Effector memory CD8-positive, alpha-beta T cell (primary cell): ENCODE data around the gene TEX52.
A peak's percentile ranks its signal among the peaks of the same experiment; 100 is the strongest.

Source experiments
- ATAC-seq: fragments of 150-1000 bp; cut with Tn5 transposase; replicated peaks from 2 replicates; pipeline ENCODE4 v1.10.0; 2021; ENCODE audit warnings: mild to moderate bottlenecking, moderate library complexity
- DNase-seq, 3 experiments: peaks; one replicate each; pipeline ENCODE4 v3.0.0; 2021
- H3K27ac Mint-ChIP-seq, 2 donors: one replicate each; pipeline ENCODE4 v1.8.0; 2022; ENCODE audit warnings: mild to moderate bottlenecking in 2 of 2, mixed read lengths in 2 of 2, moderate library complexity in 2 of 2
- H3K27me3 Mint-ChIP-seq, 2 donors: one replicate each; pipeline ENCODE4 v1.8.0; 2022; ENCODE audit warnings: mixed read lengths in 2 of 2
- H3K36me3 Mint-ChIP-seq: one replicate; pipeline ENCODE4 v1.8.0; 2022; ENCODE audit warnings: mild to moderate bottlenecking, moderate library complexity, mixed read lengths; ENCODE audit not compliant: insufficient read depth
- H3K4me1 Mint-ChIP-seq, 2 donors: one replicate each; pipeline ENCODE4 v1.8.0; 2022; ENCODE audit warnings: low read depth in 2 of 2, mixed read lengths in 2 of 2
- H3K4me3 Mint-ChIP-seq, 2 donors: one replicate each; pipeline ENCODE4 v1.8.0; 2022; ENCODE audit warnings: mild to moderate bottlenecking in 2 of 2, mixed read lengths in 2 of 2, moderate library complexity in 2 of 2
- H3K9me3 Mint-ChIP-seq, 2 donors: one replicate each; pipeline ENCODE4 v1.8.0; 2022; ENCODE audit warnings: mixed read lengths in 2 of 2
- total RNA-seq, 9 experiments: gene quantifications; one replicate each; lab custom pipeline; 2026; lab: John Stamatoyannopoulos, UW

Gene TEX52
- total RNA-seq = 0 to 0.13 (median 0) reads per million in 9 experiments

- DNase-seq (no peak), ATAC-seq (no peak)
- H3K4me1 Mint-ChIP-seq = no peaks in the 10 kb centered on the region
- H3K27me3 Mint-ChIP-seq = no peaks in the 10 kb centered on the region
- H3K27ac Mint-ChIP-seq = peak within 1 kb of the TSS; percentile 52 to 76
- H3K9me3 Mint-ChIP-seq = no peaks in the 10 kb centered on the region
- no peak within 1 kb of the TSS for H3K4me3 Mint-ChIP-seq
- peaks cover 2% of the 10 kb centered on the region for H3K36me3 Mint-ChIP-seq
These were observed at the start of gene TEX52 for GRCh38 chr12:2857021-2857431. Gene TEX52, minus strand, starts transcription at chr12:2857039. Its CDS starts 13 bp downstream, at chr12:2857026.

GRCh38 chr12:2904260-2904659 lies 47.4 kb upstream of the TEX52 start:
- DNase-seq (no peak), ATAC-seq (no peak)
- no peaks in the 10 kb centered on the region for H3K4me1 Mint-ChIP-seq
- H3K27ac Mint-ChIP-seq = no peak overlapping the region
- H3K27me3 Mint-ChIP-seq = no peaks in the 10 kb centered on the region
- no peak overlapping the region for H3K4me3 Mint-ChIP-seq
- no peaks in the 10 kb centered on the region for H3K9me3 Mint-ChIP-seq
- peaks cover 4% of the 10 kb centered on the region for H3K36me3 Mint-ChIP-seq

- no peaks in the 10 kb centered on the region for H3K4me1 Mint-ChIP-seq
- peaks cover 4% of the 10 kb centered on the region for H3K36me3 Mint-ChIP-seq
- no peak for ATAC-seq
- no peaks in the 10 kb centered on the region for H3K27me3 Mint-ChIP-seq
- no peak overlapping the region for H3K27ac Mint-ChIP-seq
- H3K9me3 Mint-ChIP-seq = no peaks in the 10 kb centered on the region
- H3K4me3 Mint-ChIP-seq = no peak overlapping the region
- DNase-seq = no peak
These were observed 45.5 kb upstream of the TEX52 start for GRCh38 chr12:2902272-2902880.

- Mint-ChIP-seq H3K4me3 (no peak overlapping the region), H3K27ac (no peak overlapping the region), H3K9me3 (no peaks in the 10 kb centered on the region), H3K27me3 (no peaks in the 10 kb centered on the region), H3K4me1 (no peaks in the 10 kb centered on the region), H3K36me3 (peaks cover 4% of the 10 kb centered on the region)
- DNase-seq = no peak
- ATAC-seq = no peak
These were observed 43.8 kb upstream of the TEX52 start for GRCh38 chr12:2900642-2901041.

- H3K9me3 Mint-ChIP-seq = no peaks in the 10 kb centered on the region
- no peaks in the 10 kb centered on the region for H3K27me3 Mint-ChIP-seq
- DNase-seq (no peak), ATAC-seq (no peak)
- no peak overlapping the region for H3K4me3 Mint-ChIP-seq
- peaks cover 0 to 3% of the 10 kb centered on the region in 2 donors for H3K4me1 Mint-ChIP-seq
- H3K36me3 Mint-ChIP-seq = peaks cover 10% of the 10 kb centered on the region
- H3K27ac Mint-ChIP-seq = no peak overlapping the region
These were observed 40.6 kb upstream of the TEX52 start for GRCh38 chr12:2897418-2897817.

GRCh38 chr12:2895511-2895910 lies 38.7 kb upstream of the TEX52 start:
- Mint-ChIP-seq H3K4me1 (peaks cover 3 to 8% of the 10 kb centered on the region in 2 donors), H3K4me3 (no peak overlapping the region), H3K9me3 (no peaks in the 10 kb centered on the region), H3K27ac (no peak overlapping the region), H3K27me3 (no peaks in the 10 kb centered on the region), H3K36me3 (peaks cover 13% of the 10 kb centered on the region)
- DNase-seq (no peak), ATAC-seq (no peak)

GRCh38 chr12:2895051-2895451 lies 38.2 kb upstream of the TEX52 start:
- H3K36me3 Mint-ChIP-seq = peaks cover 16% of the 10 kb centered on the region
- DNase-seq (no peak), ATAC-seq (no peak)
- no peak overlapping the region for H3K4me3 Mint-ChIP-seq
- H3K27me3 Mint-ChIP-seq = no peaks in the 10 kb centered on the region
- no peak overlapping the region for H3K27ac Mint-ChIP-seq
- no peaks in the 10 kb centered on the region for H3K9me3 Mint-ChIP-seq
- H3K4me1 Mint-ChIP-seq = peaks cover 6 to 8% of the 10 kb centered on the region in 2 donors

GRCh38 chr12:2893007-2893406 lies 36.2 kb upstream of the TEX52 start:
- peak overlapping the region; percentile 56 to 88 for H3K4me3 Mint-ChIP-seq
- H3K9me3 Mint-ChIP-seq = no peaks in the 10 kb centered on the region
- DNase-seq = no peak
- no peak for ATAC-seq
- no peak overlapping the region for H3K27ac Mint-ChIP-seq
- peaks cover 10 to 20% of the 10 kb centered on the region in 2 donors for H3K4me1 Mint-ChIP-seq
- H3K36me3 Mint-ChIP-seq = peaks cover 18% of the 10 kb centered on the region
- H3K27me3 Mint-ChIP-seq = no peaks in the 10 kb centered on the region

GRCh38 chr12:2892246-2892645 lies 35.4 kb upstream of the TEX52 start:
- H3K4me3 Mint-ChIP-seq = peak overlapping the region; percentile 56 to 88
- H3K9me3 Mint-ChIP-seq = no peaks in the 10 kb centered on the region
- DNase-seq = no peak
- no peak for ATAC-seq
- H3K27me3 Mint-ChIP-seq = no peaks in the 10 kb centered on the region
- H3K4me1 Mint-ChIP-seq = peaks cover 10 to 20% of the 10 kb centered on the region in 2 donors
- peaks cover 18% of the 10 kb centered on the region for H3K36me3 Mint-ChIP-seq
- H3K27ac Mint-ChIP-seq = no peak overlapping the region

- ATAC-seq (peak; percentile 12), DNase-seq (peak in 1 of 3 experiments; percentile 16)
- H3K27ac Mint-ChIP-seq = peak overlapping the region; percentile 89 to 94
- peak overlapping the region; percentile 81 to 88 for H3K4me3 Mint-ChIP-seq
- H3K9me3 Mint-ChIP-seq = no peaks in the 10 kb centered on the region
- H3K36me3 Mint-ChIP-seq = peaks cover 21% of the 10 kb centered on the region
- H3K27me3 Mint-ChIP-seq = no peaks in the 10 kb centered on the region
- peaks cover 10 to 20% of the 10 kb centered on the region in 2 donors for H3K4me1 Mint-ChIP-seq
These were observed 34.6 kb upstream of the TEX52 start for GRCh38 chr12:2891240-2892053.

GRCh38 chr12:2890388-2891239 lies 33.8 kb upstream of the TEX52 start, which contains the start of gene TULP3:
Gene TULP3, plus strand, starts transcription at chr12:2890891. Its CDS starts 57 bp downstream, at chr12:2890948.
- Mint-ChIP-seq H3K27ac (peak within 1 kb of the TSS; percentile 89 to 94), H3K36me3 (peaks cover 27% of the 10 kb centered on the region), H3K4me3 (peak within 1 kb of the TSS; percentile 81 to 88), H3K4me1 (peaks cover 10 to 20% of the 10 kb centered on the region in 2 donors), H3K9me3 (no peaks in the 10 kb centered on the region), H3K27me3 (no peaks in the 10 kb centered on the region)
- ATAC-seq (peak; percentile 96), DNase-seq (peak; percentile 98)

- Mint-ChIP-seq H3K4me3 (peak overlapping the region; percentile 81 to 88), H3K9me3 (no peaks in the 10 kb centered on the region), H3K27ac (peak overlapping the region; percentile 89 to 94), H3K27me3 (no peaks in the 10 kb centered on the region), H3K36me3 (peaks cover 30% of the 10 kb centered on the region), H3K4me1 (peaks cover 10 to 18% of the 10 kb centered on the region in 2 donors)
- DNase-seq = no peak
- ATAC-seq = no peak
These were observed 33.2 kb upstream of the TEX52 start for GRCh38 chr12:2890001-2890387.

- Mint-ChIP-seq H3K36me3 (peaks cover 24% of the 10 kb centered on the region), H3K4me1 (peaks cover 11 to 16% of the 10 kb centered on the region in 2 donors), H3K27ac (no peak overlapping the region), H3K9me3 (no peaks in the 10 kb centered on the region), H3K4me3 (no peak overlapping the region), H3K27me3 (no peaks in the 10 kb centered on the region)
- ATAC-seq = no peak
- no peak for DNase-seq
These were observed 30.1 kb upstream of the TEX52 start for GRCh38 chr12:2886768-2887450.
